GM23338 (cell line): ENCODE measurements around the gene GET3. TPM values are rescaled to one million over a fixed set of nuclear protein-coding genes. Genes with fewer than 3 reads are reported as not detected.

ENCODE experiments used
- ATAC-seq: fragments of 200-7000 bp; cut with Tn5 transposase; 3 replicates; pipeline ENCODE4 v1.9.1; 2020
- DNase-seq: peaks from one replicate; pipeline ENCODE4 v3.0.0-alpha.2; 2015; ENCODE audit warnings: low spot score
- H2AFZ ChIP-seq: fragments of 200-600 bp; sonication (generic); 2 replicates; pipeline ENCODE4 v1.8.0; 2016; ENCODE audit warnings: antibody characterized with exemption, mild to moderate bottlenecking, moderate library complexity
- H3F3A ChIP-seq: fragments of 200-600 bp; sonication (generic); replicated peaks from 2 replicates; pipeline ENCODE4 v1.8.0; 2017; ENCODE audit warnings: antibody characterized with exemption, mixed run types, low read depth
- H3K27ac ChIP-seq: fragments of 200-600 bp; sonication (generic); 2 replicates; pipeline ENCODE4 v1.6.1; 2016; ENCODE audit warnings: low read depth
- H3K27me3 ChIP-seq: fragments of 200-600 bp; sonication (generic); 2 replicates; pipeline ENCODE4 v1.8.0; 2016; ENCODE audit warnings: mild to moderate bottlenecking, mixed run types, moderate library complexity; ENCODE audit not compliant: insufficient read depth
- H3K36me3 ChIP-seq: fragments of 200-600 bp; sonication (generic); 2 replicates; pipeline ENCODE4 v1.8.0; 2016; ENCODE audit warnings: mild to moderate bottlenecking; ENCODE audit not compliant: insufficient read depth
- H3K4me1 ChIP-seq: fragments of 200-600 bp; sonication (generic); 2 replicates; pipeline ENCODE4 v1.8.0; 2016; ENCODE audit warnings: mild to moderate bottlenecking, moderate library complexity; ENCODE audit not compliant: insufficient read depth
- H3K4me2 ChIP-seq: fragments of 200-600 bp; sonication (generic); 2 replicates; pipeline ENCODE4 v1.7.1; 2017; ENCODE audit warnings: mixed run types
- H3K4me3 ChIP-seq: fragments of 200-600 bp; sonication (generic); 2 replicates; pipeline ENCODE4 v1.6.1; 2016; ENCODE audit warnings: mixed run types
- H3K79me2 ChIP-seq: fragments of 200-600 bp; sonication (generic); replicated peaks from 2 replicates; pipeline ENCODE4 v1.8.0; 2017; ENCODE audit warnings: mild to moderate bottlenecking; ENCODE audit not compliant: insufficient read depth
- H3K9me2 ChIP-seq: fragments of 200-600 bp; sonication (generic); 2 replicates; pipeline ENCODE4 v1.8.0; 2017; ENCODE audit not compliant: insufficient read depth
- H4K20me1 ChIP-seq: fragments of 200-600 bp; sonication (generic); replicated peaks from 2 replicates; pipeline ENCODE4 v1.8.0; 2017; ENCODE audit warnings: mild to moderate bottlenecking; ENCODE audit not compliant: insufficient read depth
- H3K27ac Mint-ChIP-seq: 2 replicates; pipeline ENCODE4 v1.8.0; 2020; ENCODE audit warnings: inconsistent platforms, mild to moderate bottlenecking, moderate library complexity, mixed read lengths
- H3K27me3 Mint-ChIP-seq: 3 replicates; pipeline ENCODE4 v1.8.0; 2022; ENCODE audit warnings: low read depth, mild to moderate bottlenecking, moderate library complexity, mixed read lengths, inconsistent platforms; ENCODE audit not compliant: insufficient read depth, poor library complexity
- H3K36me3 Mint-ChIP-seq: 3 replicates; pipeline ENCODE4 v1.8.0; 2021; ENCODE audit warnings: low read depth, mild to moderate bottlenecking, inconsistent platforms, moderate library complexity, mixed read lengths
- H3K4me1 Mint-ChIP-seq: 3 replicates; pipeline ENCODE4 v1.8.0; 2020; ENCODE audit warnings: mild to moderate bottlenecking, inconsistent platforms, mixed read lengths
- H3K4me3 Mint-ChIP-seq: 3 replicates; pipeline ENCODE4 v1.8.0; 2021; ENCODE audit warnings: moderate library complexity, mild to moderate bottlenecking, inconsistent platforms, mixed read lengths
- H3K9me3 Mint-ChIP-seq: 3 replicates; pipeline ENCODE4 v1.8.0; 2020; ENCODE audit warnings: moderate library complexity, mild to moderate bottlenecking, inconsistent platforms, mixed read lengths
- CREB1 ChIP-seq: fragments of 250-450 bp; sonication (Bioruptor Pico); IDR thresholded peaks from 2 replicates; pipeline ENCODE4 v1.5.0; 2020; ENCODE audit warnings: low read depth, mild to moderate bottlenecking, moderate library complexity
- EZH2 ChIP-seq: fragments of 200-600 bp; sonication (generic); IDR thresholded peaks from one replicate; pipeline ENCODE4 v1.8.0; 2017; ENCODE audit warnings: antibody characterized with exemption, mild to moderate bottlenecking, low read depth; ENCODE audit not compliant: unreplicated experiment
- EZH2phosphoT487 ChIP-seq: fragments of 200-600 bp; sonication (generic); IDR thresholded peaks from one replicate; pipeline ENCODE4 v1.8.1; 2018; ENCODE audit warnings: antibody characterized with exemption; ENCODE audit not compliant: unreplicated experiment
- NANOG ChIP-seq: IDR thresholded peaks from 2 replicates; pipeline ENCODE4 v1.6.1; 2016; ENCODE audit warnings: antibody characterized with exemption, borderline replicate concordance
- POLR2AphosphoS5 ChIP-seq: IDR thresholded peaks from 2 replicates; pipeline ENCODE4 v1.6.1; 2016; ENCODE audit warnings: antibody characterized with exemption, low read depth
- ZNF331 ChIP-seq: fragments of 250-450 bp; sonication (Bioruptor Pico); IDR thresholded peaks from 2 replicates; pipeline ENCODE4 v1.5.0; 2020; ENCODE audit warnings: low read depth, mild to moderate bottlenecking, moderate library complexity
- polyA plus RNA-seq: library from polyadenylated mRNA; unstranded; fragments of >200 nt; fragmentation: Nextera tagmentation; extraction: Ambion mirVana; gene quantifications from 2 replicates; pipeline ENCODE4 v1.2.1, GENCODE V29; 2016
- total RNA-seq: library from RNA; depleted of rRNA; stranded (reverse); fragments of >200 nt; shearing (Covaris generic); gene quantifications from 2 replicates; pipeline ENCODE4 v1.2.3, GENCODE V29; 2014
- TF ChIP-seq, protein P1 (sequence below): fragments of 250-450 bp; sonication (Bioruptor Pico); IDR thresholded peaks from 2 replicates; pipeline ENCODE4 v1.5.0; 2020; ENCODE audit warnings: mild to moderate bottlenecking, moderate library complexity
- TF ChIP-seq, protein P2 (sequence below): IDR thresholded peaks from 2 replicates; pipeline ENCODE4 v1.6.1; 2016; ENCODE audit warnings: antibody characterized with exemption
- TF ChIP-seq, protein P3 (sequence below), 2 experiments: fragments of 200-600 bp in 1 of 2; sonication (generic) in 1 of 2; conservative IDR thresholded peaks; 2 replicates each; pipeline versions ENCODE4 v1.5.1 to v1.6.1; 2016 to 2017; ENCODE audit warnings: antibody characterized with exemption in 2 of 2, low read depth in 2 of 2, mild to moderate bottlenecking in 2 of 2, moderate library complexity in 1 of 2

Gene GET3
- total and polyA plus RNA-seq, 2 experiments from 2014 or later, result 90.4 to 109 TPM

DNA sequence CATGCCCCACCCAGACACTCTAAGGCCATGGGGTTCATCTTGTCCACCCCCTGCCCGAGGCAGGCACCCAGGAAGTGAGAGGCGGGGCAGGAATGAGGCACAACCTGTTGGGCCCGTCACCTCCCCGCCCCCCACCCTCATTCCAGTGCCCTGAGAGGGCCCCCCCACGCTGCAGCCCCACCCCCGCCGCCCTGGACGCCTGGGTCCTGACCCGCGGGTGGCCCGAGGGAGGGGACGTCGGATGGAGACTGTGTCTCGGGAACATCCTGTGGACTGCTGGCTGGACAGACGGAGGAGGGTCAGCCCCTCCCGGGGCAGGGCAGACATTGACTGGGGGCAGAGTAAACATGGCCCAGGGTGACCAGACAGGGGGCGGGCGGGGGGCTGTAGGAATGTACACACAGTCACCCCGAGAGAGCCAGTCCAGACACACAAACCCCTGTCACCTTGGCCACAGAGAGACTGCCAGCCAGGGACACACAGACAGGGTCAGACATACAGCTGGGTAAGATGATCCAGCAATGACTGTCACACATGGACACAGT, 46.6 kb downstream of the GET3 start (continued):
- TF ChIP-seq, protein P1, sequence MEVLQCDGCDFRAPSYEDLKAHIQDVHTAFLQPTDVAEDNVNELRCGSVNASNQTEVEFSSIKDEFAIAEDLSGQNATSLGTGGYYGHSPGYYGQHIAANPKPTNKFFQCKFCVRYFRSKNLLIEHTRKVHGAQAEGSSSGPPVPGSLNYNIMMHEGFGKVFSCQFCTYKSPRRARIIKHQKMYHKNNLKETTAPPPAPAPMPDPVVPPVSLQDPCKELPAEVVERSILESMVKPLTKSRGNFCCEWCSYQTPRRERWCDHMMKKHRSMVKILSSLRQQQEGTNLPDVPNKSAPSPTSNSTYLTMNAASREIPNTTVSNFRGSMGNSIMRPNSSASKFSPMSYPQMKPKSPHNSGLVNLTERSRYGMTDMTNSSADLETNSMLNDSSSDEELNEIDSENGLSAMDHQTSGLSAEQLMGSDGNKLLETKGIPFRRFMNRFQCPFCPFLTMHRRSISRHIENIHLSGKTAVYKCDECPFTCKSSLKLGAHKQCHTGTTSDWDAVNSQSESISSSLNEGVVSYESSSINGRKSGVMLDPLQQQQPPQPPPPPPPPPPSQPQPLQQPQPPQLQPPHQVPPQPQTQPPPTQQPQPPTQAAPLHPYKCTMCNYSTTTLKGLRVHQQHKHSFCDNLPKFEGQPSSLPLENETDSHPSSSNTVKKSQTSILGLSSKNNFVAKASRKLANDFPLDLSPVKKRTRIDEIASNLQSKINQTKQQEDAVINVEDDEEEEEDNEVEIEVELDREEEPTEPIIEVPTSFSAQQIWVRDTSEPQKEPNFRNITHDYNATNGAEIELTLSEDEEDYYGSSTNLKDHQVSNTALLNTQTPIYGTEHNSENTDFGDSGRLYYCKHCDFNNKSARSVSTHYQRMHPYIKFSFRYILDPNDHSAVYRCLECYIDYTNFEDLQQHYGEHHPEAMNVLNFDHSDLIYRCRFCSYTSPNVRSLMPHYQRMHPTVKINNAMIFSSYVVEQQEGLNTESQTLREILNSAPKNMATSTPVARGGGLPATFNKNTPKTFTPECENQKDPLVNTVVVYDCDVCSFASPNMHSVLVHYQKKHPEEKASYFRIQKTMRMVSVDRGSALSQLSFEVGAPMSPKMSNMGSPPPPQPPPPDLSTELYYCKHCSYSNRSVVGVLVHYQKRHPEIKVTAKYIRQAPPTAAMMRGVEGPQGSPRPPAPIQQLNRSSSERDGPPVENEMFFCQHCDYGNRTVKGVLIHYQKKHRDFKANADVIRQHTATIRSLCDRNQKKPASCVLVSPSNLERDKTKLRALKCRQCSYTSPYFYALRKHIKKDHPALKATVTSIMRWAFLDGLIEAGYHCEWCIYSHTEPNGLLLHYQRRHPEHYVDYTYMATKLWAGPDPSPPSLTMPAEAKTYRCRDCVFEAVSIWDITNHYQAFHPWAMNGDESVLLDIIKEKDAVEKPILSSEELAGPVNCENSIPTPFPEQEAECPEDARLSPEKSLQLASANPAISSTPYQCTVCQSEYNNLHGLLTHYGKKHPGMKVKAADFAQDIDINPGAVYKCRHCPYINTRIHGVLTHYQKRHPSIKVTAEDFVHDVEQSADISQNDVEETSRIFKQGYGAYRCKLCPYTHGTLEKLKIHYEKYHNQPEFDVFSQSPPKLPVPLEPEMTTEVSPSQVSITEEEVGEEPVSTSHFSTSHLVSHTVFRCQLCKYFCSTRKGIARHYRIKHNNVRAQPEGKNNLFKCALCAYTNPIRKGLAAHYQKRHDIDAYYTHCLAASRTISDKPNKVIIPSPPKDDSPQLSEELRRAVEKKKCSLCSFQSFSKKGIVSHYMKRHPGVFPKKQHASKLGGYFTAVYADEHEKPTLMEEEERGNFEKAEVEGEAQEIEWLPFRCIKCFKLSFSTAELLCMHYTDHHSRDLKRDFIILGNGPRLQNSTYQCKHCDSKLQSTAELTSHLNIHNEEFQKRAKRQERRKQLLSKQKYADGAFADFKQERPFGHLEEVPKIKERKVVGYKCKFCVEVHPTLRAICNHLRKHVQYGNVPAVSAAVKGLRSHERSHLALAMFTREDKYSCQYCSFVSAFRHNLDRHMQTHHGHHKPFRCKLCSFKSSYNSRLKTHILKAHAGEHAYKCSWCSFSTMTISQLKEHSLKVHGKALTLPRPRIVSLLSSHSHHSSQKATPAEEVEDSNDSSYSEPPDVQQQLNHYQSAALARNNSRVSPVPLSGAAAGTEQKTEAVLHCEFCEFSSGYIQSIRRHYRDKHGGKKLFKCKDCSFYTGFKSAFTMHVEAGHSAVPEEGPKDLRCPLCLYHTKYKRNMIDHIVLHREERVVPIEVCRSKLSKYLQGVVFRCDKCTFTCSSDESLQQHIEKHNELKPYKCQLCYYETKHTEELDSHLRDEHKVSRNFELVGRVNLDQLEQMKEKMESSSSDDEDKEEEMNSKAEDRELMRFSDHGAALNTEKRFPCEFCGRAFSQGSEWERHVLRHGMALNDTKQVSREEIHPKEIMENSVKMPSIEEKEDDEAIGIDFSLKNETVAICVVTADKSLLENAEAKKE (CRISPR knock-in tag), result no peak
- TF ChIP-seq, protein P2, sequence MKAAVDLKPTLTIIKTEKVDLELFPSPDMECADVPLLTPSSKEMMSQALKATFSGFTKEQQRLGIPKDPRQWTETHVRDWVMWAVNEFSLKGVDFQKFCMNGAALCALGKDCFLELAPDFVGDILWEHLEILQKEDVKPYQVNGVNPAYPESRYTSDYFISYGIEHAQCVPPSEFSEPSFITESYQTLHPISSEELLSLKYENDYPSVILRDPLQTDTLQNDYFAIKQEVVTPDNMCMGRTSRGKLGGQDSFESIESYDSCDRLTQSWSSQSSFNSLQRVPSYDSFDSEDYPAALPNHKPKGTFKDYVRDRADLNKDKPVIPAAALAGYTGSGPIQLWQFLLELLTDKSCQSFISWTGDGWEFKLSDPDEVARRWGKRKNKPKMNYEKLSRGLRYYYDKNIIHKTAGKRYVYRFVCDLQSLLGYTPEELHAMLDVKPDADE, result no peak
- TF ChIP-seq EZH2, result no peak

DNA sequence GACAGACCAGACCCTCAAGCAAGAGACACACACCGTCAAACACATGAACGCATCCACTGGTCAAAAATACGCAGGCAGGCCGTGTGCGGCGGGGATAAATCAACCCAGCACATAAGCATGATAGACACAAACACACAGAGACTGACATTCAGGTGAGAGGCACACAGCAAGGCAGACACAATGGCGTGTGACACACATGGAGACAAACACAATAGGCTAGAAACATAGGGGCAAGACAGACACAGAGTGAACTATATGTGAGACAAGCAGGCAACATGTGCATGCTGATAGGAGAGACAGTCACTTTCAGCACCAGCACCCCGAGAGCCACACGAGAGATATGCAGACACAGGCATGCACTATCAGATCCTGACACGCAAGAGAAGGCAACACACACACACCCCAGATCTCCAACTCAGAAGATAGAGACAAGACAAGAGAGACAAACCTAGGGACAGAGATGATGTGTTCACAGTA, 47.1 kb downstream of the GET3 start:
- no peak for ATAC-seq
- no peak overlapping the region for H3K4me2 ChIP-seq
- Mint-ChIP-seq H3K27ac (no peak overlapping the region), H3K36me3 (no peaks in the 10 kb centered on the region), H3K4me1 (peaks cover 21% of the 10 kb centered on the region), H3K27me3 (peaks cover 13% of the 10 kb centered on the region), H3K4me3 (no peak overlapping the region), H3K9me3 (no peaks in the 10 kb centered on the region)
- H2AFZ ChIP-seq, result no peak overlapping the region
- H3K27ac ChIP-seq, result no peak overlapping the region
- H3F3A ChIP-seq, result peaks cover 30% of the 10 kb centered on the region
- DNase-seq, result no peak
- H3K36me3 ChIP-seq, result no peaks in the 10 kb centered on the region
- H3K79me2 ChIP-seq, result no peaks in the 10 kb centered on the region
- H4K20me1 ChIP-seq, result no peaks in the 10 kb centered on the region
- peaks cover 30% of the 10 kb centered on the region for H3K4me1 ChIP-seq
- H3K9me2 ChIP-seq, result no peaks in the 10 kb centered on the region
- no peak overlapping the region for H3K4me3 ChIP-seq
- no peaks in the 10 kb centered on the region for H3K27me3 ChIP-seq
- TF ChIP-seq EZH2 (no peak), ZNF331 (no peak), CREB1 (CRISPR knock-in tag) (no peak), POLR2AphosphoS5 (no peak), NANOG (no peak), EZH2phosphoT487 (no peak)
- TF ChIP-seq, protein P3, sequence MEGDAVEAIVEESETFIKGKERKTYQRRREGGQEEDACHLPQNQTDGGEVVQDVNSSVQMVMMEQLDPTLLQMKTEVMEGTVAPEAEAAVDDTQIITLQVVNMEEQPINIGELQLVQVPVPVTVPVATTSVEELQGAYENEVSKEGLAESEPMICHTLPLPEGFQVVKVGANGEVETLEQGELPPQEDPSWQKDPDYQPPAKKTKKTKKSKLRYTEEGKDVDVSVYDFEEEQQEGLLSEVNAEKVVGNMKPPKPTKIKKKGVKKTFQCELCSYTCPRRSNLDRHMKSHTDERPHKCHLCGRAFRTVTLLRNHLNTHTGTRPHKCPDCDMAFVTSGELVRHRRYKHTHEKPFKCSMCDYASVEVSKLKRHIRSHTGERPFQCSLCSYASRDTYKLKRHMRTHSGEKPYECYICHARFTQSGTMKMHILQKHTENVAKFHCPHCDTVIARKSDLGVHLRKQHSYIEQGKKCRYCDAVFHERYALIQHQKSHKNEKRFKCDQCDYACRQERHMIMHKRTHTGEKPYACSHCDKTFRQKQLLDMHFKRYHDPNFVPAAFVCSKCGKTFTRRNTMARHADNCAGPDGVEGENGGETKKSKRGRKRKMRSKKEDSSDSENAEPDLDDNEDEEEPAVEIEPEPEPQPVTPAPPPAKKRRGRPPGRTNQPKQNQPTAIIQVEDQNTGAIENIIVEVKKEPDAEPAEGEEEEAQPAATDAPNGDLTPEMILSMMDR (conservative IDR thresholded peaks at IDR 0.05; ENCODE audit: low read depth in 2 of 2), result no peak
